ENCODE data around the gene LRRC31.

Gene LRRC31

DNA sequence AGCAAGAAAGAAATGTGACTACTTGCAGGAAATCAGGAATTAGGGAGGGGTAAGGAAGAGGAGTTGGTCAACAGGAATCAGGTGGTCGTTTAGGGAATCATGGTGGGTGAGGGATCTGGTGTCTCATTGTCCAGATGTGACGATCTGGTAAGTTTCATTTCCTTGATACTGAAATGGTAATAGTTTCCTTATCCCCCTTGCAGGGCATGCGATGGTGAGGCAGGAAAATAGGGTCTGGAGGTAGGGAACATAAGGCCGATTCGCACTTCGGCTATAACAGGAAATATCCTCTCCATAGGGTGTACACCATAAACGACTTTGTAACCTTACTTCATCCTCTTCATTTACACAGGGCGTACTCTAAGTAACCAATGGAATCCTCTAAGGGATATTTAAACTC is 56.5 kb downstream of the LRRC31 start:
- DNase-seq, result no peak

- peak in 11 of 14 donors; percentile 11 to 71 (median 51) for DNase-seq
Measured at GRCh38 chr3:169812332-169813235, 57.2 kb downstream of the LRRC31 start, which contains the start of the genes LRRC34 and LRRIQ4. TSS of gene LRRC34 (minus strand) at chr3:169812904. CDS start at chr3:169812548, 356 bp downstream. TSS of gene LRRIQ4 (plus strand) at chr3:169812870. CDS start at chr3:169821922, 9,052 bp downstream.

GRCh38 chr3:169811631-169812331 is 58.0 kb downstream of the LRRC31 start:
- DNase-seq, result peak in 1 of 14 donors; percentile 46

DNA sequence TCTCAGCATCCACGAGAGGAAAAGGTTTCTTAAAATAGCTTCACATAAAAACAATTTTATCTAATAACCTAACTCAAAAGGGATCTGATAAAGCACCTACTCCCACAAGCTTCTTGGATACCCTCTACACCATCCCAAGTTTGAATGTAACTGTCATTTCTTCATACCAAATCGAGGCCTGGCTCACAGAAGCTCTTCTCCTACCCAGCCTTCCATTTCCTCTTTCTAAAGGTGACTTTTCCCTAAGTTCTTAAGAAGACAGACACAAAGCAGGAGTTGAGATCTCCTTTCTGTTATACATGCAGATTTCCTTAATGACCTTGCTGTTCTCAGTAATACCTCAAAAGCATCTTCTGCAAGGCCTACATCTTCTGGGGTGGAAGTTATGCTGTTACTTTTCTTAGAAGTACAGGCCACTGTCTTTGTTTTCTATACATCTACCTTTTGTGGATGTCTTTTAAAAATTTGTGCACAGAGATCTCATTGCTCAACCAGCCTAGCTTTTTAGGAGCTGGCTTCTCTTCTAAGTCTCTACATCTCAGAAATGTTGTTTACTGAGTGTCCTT is 60.4 kb downstream of the LRRC31 start:
- no peak for DNase-seq

DNA sequence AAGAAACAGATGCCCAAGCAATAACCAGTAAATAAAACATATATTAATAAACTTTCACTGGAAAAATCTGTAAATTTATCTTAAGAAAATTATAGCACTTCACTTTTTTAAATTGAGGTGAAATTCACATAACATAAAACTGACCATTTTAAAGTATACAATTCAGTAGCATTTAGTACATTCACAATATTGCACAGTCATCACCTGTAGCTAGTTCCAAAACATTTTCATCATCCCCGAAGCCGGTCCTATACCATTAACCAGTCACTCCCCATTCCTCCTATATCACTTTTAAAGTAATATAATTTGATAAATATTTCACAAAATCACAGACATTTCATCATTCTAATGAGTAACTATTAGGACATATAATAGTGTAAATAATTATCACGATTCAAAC is 65.1 kb downstream of the LRRC31 start:
- DNase-seq, result no peak

- no peak for DNase-seq
Measured at GRCh38 chr3:169792359-169792758, 77.4 kb downstream of the LRRC31 start.

DNA sequence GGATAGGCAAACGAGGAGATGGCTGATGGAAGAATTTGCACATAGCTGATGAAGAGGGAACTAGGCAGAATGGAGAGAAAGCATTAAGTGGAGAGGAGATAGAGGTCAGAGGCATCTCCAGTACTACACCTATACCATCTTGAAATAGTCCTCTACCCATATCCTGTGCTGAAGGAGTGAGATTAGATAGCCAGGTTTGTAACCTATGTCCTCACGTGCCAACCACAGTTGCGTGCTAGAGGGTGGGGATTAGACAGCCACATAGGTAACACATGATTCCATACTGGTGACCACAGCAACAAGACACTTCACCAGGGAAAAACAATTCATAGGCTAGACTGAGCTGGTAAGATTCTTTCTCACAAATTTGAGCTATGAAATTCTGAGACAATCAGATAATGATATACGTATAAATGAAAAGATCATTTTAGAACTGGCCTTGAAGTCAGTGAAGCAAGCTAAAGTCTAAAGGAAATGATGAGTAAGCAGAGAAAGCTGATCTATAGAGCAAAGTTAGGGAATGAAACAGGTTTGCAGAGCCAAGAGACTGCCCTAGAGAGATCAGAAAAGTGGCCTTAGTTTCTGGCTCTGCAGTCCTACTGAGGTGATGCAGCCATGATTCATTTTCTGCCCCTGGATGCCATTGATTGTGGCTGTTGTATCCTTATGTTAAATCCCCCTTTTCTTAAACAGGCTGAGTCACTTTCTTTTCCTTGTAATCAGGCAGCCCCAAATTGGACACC is 78.9 kb downstream of the LRRC31 start:
- no peak for DNase-seq

GRCh38 chr3:169790219-169790618 is 79.5 kb downstream of the LRRC31 start:
- no peak for DNase-seq
